CD14-positive monocyte (primary cell): Measurements from ENCODE around the gene STAT6. TPM values are rescaled to one million over a fixed set of nuclear protein-coding genes. Genes with fewer than 3 reads are reported as not detected.

Experiments
- DNase-seq, 3 donors: peaks; one replicate each; pipeline ENCODE4 v3.0.0-alpha.2; 2011 to 2022
- H2AFZ ChIP-seq: 2 replicates; pipeline ENCODE4 v1.6.0; 2012; ENCODE audit warnings: mild to moderate bottlenecking, low read depth, low read length, inconsistent platforms; ENCODE audit not compliant: insufficient read depth, poor library complexity, severe bottlenecking
- H3K27ac ChIP-seq, 2 donors: 1 replicate in 1 of 2; 2 replicates in 1 of 2; pipeline ENCODE4 v1.5.1; 2012 to 2013; ENCODE audit warnings: low read length in 2 of 2, control low read depth in 1 of 2, inconsistent platforms in 1 of 2, low read depth in 1 of 2, mild to moderate bottlenecking in 1 of 2
- H3K27me3 ChIP-seq, 2 donors: one replicate each; pipeline versions ENCODE4 v1.6.0 to v1.6.1; 2011 to 2013; ENCODE audit warnings: low read length in 2 of 2; ENCODE audit not compliant: control insufficient read depth in 2 of 2, insufficient read depth in 2 of 2
- H3K36me3 ChIP-seq, 2 donors: replicated peaks in 1 of 2; 1 replicate in 1 of 2; 2 replicates in 1 of 2; pipeline versions ENCODE4 v1.5.1 to v1.6.1; 2012 to 2013; ENCODE audit warnings: low read length in 2 of 2, control low read depth in 1 of 2, inconsistent platforms in 1 of 2, mild to moderate bottlenecking in 1 of 2; ENCODE audit not compliant: insufficient read depth in 2 of 2, control insufficient read depth in 1 of 2
- H3K4me1 ChIP-seq, 2 donors: 1 replicate in 1 of 2; 2 replicates in 1 of 2; pipeline versions ENCODE4 v1.5.1 to v1.6.1; 2012 to 2013; ENCODE audit warnings: low read length in 2 of 2, control low read depth in 1 of 2, inconsistent platforms in 1 of 2, mild to moderate bottlenecking in 1 of 2, moderate library complexity in 1 of 2; ENCODE audit not compliant: insufficient read depth in 2 of 2, control insufficient read depth in 1 of 2
- H3K4me2 ChIP-seq: replicated peaks from 2 replicates; pipeline ENCODE3; 2012; ENCODE audit warnings: low read length, moderate library complexity, mild to moderate bottlenecking; ENCODE audit not compliant: poor library complexity, severe bottlenecking; ENCODE audit errors: extremely low read depth
- H3K4me3 ChIP-seq, 3 experiments: fragments of 200-600 bp in 1 of 3; sonication (generic) in 1 of 3; replicated peaks in 1 of 3; 1 replicate in 2 of 3; 2 replicates in 1 of 3; pipeline ENCODE4 v1.5.1; 2011 to 2013; ENCODE audit warnings: low read length in 3 of 3, mild to moderate bottlenecking in 3 of 3, control low read depth in 2 of 3, low read depth in 2 of 3, inconsistent platforms in 1 of 3, moderate library complexity in 1 of 3
- H3K79me2 ChIP-seq: 2 replicates; pipeline ENCODE4 v1.6.0; 2012; ENCODE audit warnings: mild to moderate bottlenecking, control low read depth, inconsistent platforms, low read length, moderate library complexity; ENCODE audit not compliant: insufficient read depth
- H3K9ac ChIP-seq: 2 replicates; pipeline ENCODE4 v1.6.0; 2017; ENCODE audit warnings: low read length, mild to moderate bottlenecking; ENCODE audit not compliant: insufficient read depth, poor library complexity, severe bottlenecking
- H3K9me3 ChIP-seq, 2 donors: replicated peaks in 1 of 2; 1 replicate in 1 of 2; 2 replicates in 1 of 2; pipeline versions ENCODE4 v1.5.1 to v1.6.1; 2012 to 2013; ENCODE audit warnings: low read length in 2 of 2, control low read depth in 1 of 2; ENCODE audit not compliant: control insufficient read depth in 1 of 2, insufficient read depth in 1 of 2
- H4K20me1 ChIP-seq: 2 replicates; pipeline ENCODE4 v1.6.0; 2012; ENCODE audit warnings: mild to moderate bottlenecking, low read length, control low read depth, moderate library complexity; ENCODE audit not compliant: insufficient read depth
- H3K27ac Mint-ChIP-seq, 7 donors: one replicate each; pipeline ENCODE4 v1.8.0; 2020; ENCODE audit warnings: mild to moderate bottlenecking in 7 of 7, mixed read lengths in 7 of 7, moderate library complexity in 6 of 7, inconsistent platforms in 2 of 7
- H3K27me3 Mint-ChIP-seq, 3 donors: one replicate each; pipeline ENCODE4 v1.8.0; 2021 to 2022; ENCODE audit warnings: low read depth in 3 of 3, mild to moderate bottlenecking in 3 of 3, mixed read lengths in 3 of 3, moderate library complexity in 3 of 3, inconsistent platforms in 1 of 3
- H3K36me3 Mint-ChIP-seq, 2 donors: one replicate each; pipeline ENCODE4 v1.8.0; 2020; ENCODE audit warnings: mixed read lengths in 2 of 2, inconsistent platforms in 1 of 2, mild to moderate bottlenecking in 1 of 2
- H3K4me1 Mint-ChIP-seq: one replicate; pipeline ENCODE4 v1.8.0; 2020; ENCODE audit warnings: mild to moderate bottlenecking, mixed read lengths
- H3K4me3 Mint-ChIP-seq, 2 donors: one replicate each; pipeline ENCODE4 v1.8.0; 2020; ENCODE audit warnings: mild to moderate bottlenecking in 2 of 2, mixed read lengths in 2 of 2, moderate library complexity in 1 of 2
- H3K9me3 Mint-ChIP-seq, 7 donors: one replicate each; pipeline ENCODE4 v1.8.0; 2020 to 2022; ENCODE audit warnings: mixed read lengths in 7 of 7, mild to moderate bottlenecking in 6 of 7, moderate library complexity in 6 of 7, inconsistent platforms in 2 of 7
- WGBS: methylation state at CpG from one replicate; pipeline ENCODE4 v1.1.5; 2013; ENCODE audit warnings: missing lambda C conversion rate; ENCODE audit not compliant: insufficient coverage; 5-methylcytosine and 5-hydroxymethylcytosine counted together
- intact Hi-C, 2 donors: fragments of 100-400 bp; cut with micrococcal nuclease; formaldehyde crosslinking; loops; one replicate each; pipeline versions ENCODE4 v1.15.0 to v1.15.1; 2023
- polyA plus RNA-seq, 3 donors: library from polyadenylated mRNA; depleted of rRNA in 1 of 3; unstranded in 2 of 3; stranded (reverse) in 1 of 3; fragments of 300-500 nt in 2 of 3; fragments of >200 nt in 1 of 3; fragmentation: Illumina TruSeq in 2 of 3; gene quantifications; 1 replicate in 2 of 3; 2 replicates in 1 of 3; pipeline ENCODE4 v1.2.3, GENCODE V29; 2012 to 2021
- TF ChIP-seq, protein P1 (sequence below): fragments of 200-600 bp; IDR thresholded peaks from one replicate; pipeline ENCODE4 v1.8.0; 2022; ENCODE audit warnings: antibody characterized with exemption, mild to moderate bottlenecking

Gene STAT6
- polyA plus RNA-seq, 3 donors, result 132 to 637 (median 154) TPM

DNA sequence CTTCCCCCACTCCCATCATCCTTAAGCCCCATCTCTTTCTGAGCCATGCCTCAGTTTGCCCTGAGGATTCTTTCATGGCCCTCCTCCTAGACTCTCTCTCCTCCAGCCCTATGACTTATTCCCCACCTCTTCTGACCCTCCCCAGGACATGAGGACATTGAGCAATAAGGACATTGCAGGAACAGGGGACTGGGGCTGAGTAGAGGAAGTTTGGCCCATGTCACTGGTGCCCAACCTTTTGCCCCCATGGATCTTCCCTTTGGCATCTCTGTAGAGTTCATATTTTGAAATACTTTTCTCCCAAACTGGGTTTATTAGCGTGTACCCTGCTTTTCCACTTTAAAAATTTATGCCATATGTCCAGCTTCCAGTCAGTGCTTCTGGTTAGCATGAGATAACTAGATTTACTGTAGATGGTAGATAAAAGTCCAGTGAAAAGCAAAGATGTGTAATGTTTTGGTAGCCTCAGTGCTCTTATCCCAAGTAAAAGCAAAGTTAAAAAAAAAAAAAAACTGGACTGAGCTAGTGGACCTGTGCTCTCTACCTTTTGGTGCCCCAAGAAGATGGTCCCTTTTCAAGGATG lies 42.3 kb upstream of the STAT6 start:
- TF ChIP-seq, protein P1, sequence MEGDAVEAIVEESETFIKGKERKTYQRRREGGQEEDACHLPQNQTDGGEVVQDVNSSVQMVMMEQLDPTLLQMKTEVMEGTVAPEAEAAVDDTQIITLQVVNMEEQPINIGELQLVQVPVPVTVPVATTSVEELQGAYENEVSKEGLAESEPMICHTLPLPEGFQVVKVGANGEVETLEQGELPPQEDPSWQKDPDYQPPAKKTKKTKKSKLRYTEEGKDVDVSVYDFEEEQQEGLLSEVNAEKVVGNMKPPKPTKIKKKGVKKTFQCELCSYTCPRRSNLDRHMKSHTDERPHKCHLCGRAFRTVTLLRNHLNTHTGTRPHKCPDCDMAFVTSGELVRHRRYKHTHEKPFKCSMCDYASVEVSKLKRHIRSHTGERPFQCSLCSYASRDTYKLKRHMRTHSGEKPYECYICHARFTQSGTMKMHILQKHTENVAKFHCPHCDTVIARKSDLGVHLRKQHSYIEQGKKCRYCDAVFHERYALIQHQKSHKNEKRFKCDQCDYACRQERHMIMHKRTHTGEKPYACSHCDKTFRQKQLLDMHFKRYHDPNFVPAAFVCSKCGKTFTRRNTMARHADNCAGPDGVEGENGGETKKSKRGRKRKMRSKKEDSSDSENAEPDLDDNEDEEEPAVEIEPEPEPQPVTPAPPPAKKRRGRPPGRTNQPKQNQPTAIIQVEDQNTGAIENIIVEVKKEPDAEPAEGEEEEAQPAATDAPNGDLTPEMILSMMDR, result no peak
- Mint-ChIP-seq H3K4me3 (peak overlapping the region; percentile 47 to 75), H3K36me3 (peaks cover 70 to 92% of the 10 kb centered on the region in 2 donors), H3K27ac (peak overlapping the region; percentile 92 to 97 (median 93)), H3K9me3 (no peaks in the 10 kb centered on the region), H3K4me1 (peaks cover 100% of the 10 kb centered on the region), H3K27me3 (peaks cover 0 to 3% (median 1%) of the 10 kb centered on the region in 3 donors)
- Histone ChIP-seq H3K4me1 (peaks cover 100% of the 10 kb centered on the region in 2 donors), H3K9ac (no peak overlapping the region), H3K4me3 (peak overlapping the region in 1 of 3 experiments; percentile 49), H4K20me1 (peaks cover 26% of the 10 kb centered on the region), H3K36me3 (peaks cover 37 to 69% of the 10 kb centered on the region in 2 donors), H2AFZ (no peak overlapping the region), H3K27ac (peak overlapping the region; percentile 91 to 93), H3K4me2 (peak overlapping the region; percentile 49), H3K27me3 (no peaks in the 10 kb centered on the region), H3K9me3 (no peaks in the 10 kb centered on the region), H3K79me2 (peaks cover 49% of the 10 kb centered on the region)
- WGBS, result no CpG with 5 or more reads among the region's 1 CpG
- intact Hi-C loops, result no loop called here
- DNase-seq, result peak in 2 of 3 donors; percentile 71 to 81

DNA sequence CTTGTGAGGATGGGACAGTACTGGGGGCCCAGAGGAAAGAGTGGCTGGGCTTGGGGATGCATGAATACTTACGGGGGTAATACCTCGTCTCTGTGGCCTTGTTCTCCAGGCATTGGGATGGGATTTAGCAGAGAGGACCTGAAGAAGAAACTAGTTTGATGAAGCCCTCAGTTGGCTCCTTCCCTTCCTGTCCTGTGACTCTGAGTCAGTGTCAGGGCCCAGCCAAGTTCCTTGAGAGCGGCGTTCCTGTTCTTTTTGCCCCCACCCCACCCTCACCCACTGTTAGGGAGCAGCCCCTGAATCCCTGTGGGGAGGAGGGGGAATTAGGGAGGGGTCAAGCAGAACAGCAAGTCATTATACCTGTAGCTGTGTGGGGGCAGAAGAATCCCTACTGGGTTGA lies 41.5 kb upstream of the STAT6 start:
- Mint-ChIP-seq H3K27me3 (peaks cover 0 to 3% (median 1%) of the 10 kb centered on the region in 3 donors), H3K4me1 (peaks cover 100% of the 10 kb centered on the region), H3K36me3 (peaks cover 66 to 89% of the 10 kb centered on the region in 2 donors), H3K4me3 (peak overlapping the region; percentile 14 to 75), H3K9me3 (no peaks in the 10 kb centered on the region), H3K27ac (peak overlapping the region; percentile 92 to 97 (median 93))
- 59% methylated on average over 2 of the region's 4 CpGs for WGBS
- H4K20me1 ChIP-seq, result peaks cover 26% of the 10 kb centered on the region
- peak overlapping the region; percentile 91 to 93 for H3K27ac ChIP-seq
- TF ChIP-seq, protein P1, result no peak
- peaks cover 100% of the 10 kb centered on the region in 2 donors for H3K4me1 ChIP-seq
- H3K9me3 ChIP-seq, result no peaks in the 10 kb centered on the region
- peak; percentile 66 to 90 (median 84) for DNase-seq
- H3K27me3 ChIP-seq, result no peaks in the 10 kb centered on the region
- H2AFZ ChIP-seq, result no peak overlapping the region
- H3K9ac ChIP-seq, result peak overlapping the region; percentile 54
- peaks cover 56% of the 10 kb centered on the region for H3K79me2 ChIP-seq
- peaks cover 33 to 70% of the 10 kb centered on the region in 2 donors for H3K36me3 ChIP-seq
- H3K4me3 ChIP-seq, result peak overlapping the region in 1 of 3 experiments; percentile 49
- H3K4me2 ChIP-seq, result peak overlapping the region; percentile 49
- intact Hi-C loops, result no loop called here
